Upper lobe of right lung (tissue), 1 donor: Measurements from ENCODE around the gene RARA. TPM values are rescaled to one million over a fixed set of nuclear protein-coding genes. Genes with fewer than 3 reads are reported as not detected.

Source experiments
- ATAC-seq: fragments of 200-7000 bp; cut with Tn5 transposase; one replicate; pipeline ENCODE4 v1.9.1; 2020; ENCODE audit warnings: mild to moderate bottlenecking, moderate library complexity
- DNase-seq: peaks from one replicate; pipeline ENCODE4 v3.0.0-alpha.2; 2020
- H3K27ac ChIP-seq: fragments of 200-600 bp; one replicate; pipeline ENCODE4 v1.8.0; 2022
- H3K27me3 ChIP-seq: fragments of 200-600 bp; one replicate; pipeline ENCODE4 v1.8.0; 2022; ENCODE audit warnings: mild to moderate bottlenecking
- H3K36me3 ChIP-seq: fragments of 200-600 bp; one replicate; pipeline ENCODE4 v1.8.0; 2022
- H3K4me1 ChIP-seq: fragments of 200-600 bp; one replicate; pipeline ENCODE4 v1.8.0; 2022
- H3K4me3 ChIP-seq: fragments of 200-600 bp; one replicate; pipeline ENCODE4 v1.8.0; 2022; ENCODE audit warnings: mild to moderate bottlenecking
- H3K9me3 ChIP-seq: fragments of 200-600 bp; one replicate; pipeline ENCODE4 v1.8.0; 2022
- CTCF ChIP-seq: fragments of 200-600 bp; IDR thresholded peaks from one replicate; pipeline ENCODE4 v1.8.0; 2022; ENCODE audit warnings: antibody characterized with exemption
- intact Hi-C: fragments of 100-400 bp; cut with DNase I; formaldehyde crosslinking; loops from one replicate; pipeline ENCODE4 v1.11.0; 2022
- total RNA-seq: library from RNA; stranded (reverse); fragmentation: NEBNext Ultra II Directional; extraction: Animal tissue kit (Norgen Biotek cat#: 25700); gene quantifications from one replicate; pipeline ENCODE4 v1.2.1, GENCODE V29; 2021
- donor health status: DM: no; HTN: yes; CAD: no; lungs with severe emphysema.

Gene RARA
- total RNA-seq, 1 donor from 2014 or later: 69.7 TPM

GRCh38 chr17:40361925-40362695, 53.1 kb downstream of the RARA start:
- H3K9me3 ChIP-seq: no peaks in the 10 kb centered on the region
- intact Hi-C loops: loop anchor here (10.0 kb wide), 1 partner anchor 173 kb away; no protein-coding TSS in a partner anchor
- DNase-seq (no peak), ATAC-seq (no peak)
- H3K4me1 ChIP-seq: peaks cover 17% of the 10 kb centered on the region
- no peak overlapping the region for H3K27ac ChIP-seq
- TF ChIP-seq CTCF: no peak
- H3K4me3 ChIP-seq: peak overlapping the region; percentile 59
- H3K36me3 ChIP-seq: no peaks in the 10 kb centered on the region
- H3K27me3 ChIP-seq: no peaks in the 10 kb centered on the region

- TF ChIP-seq CTCF: peak; percentile 66
- H3K4me1 ChIP-seq: peaks cover 13% of the 10 kb centered on the region
- no peaks in the 10 kb centered on the region for H3K27me3 ChIP-seq
- H3K36me3 ChIP-seq: no peaks in the 10 kb centered on the region
- DNase-seq (peak; percentile 94), ATAC-seq (peak; percentile 86)
- H3K27ac ChIP-seq: no peak overlapping the region
- peak overlapping the region; percentile 59 for H3K4me3 ChIP-seq
- intact Hi-C loops: loop anchor here (10.0 kb wide), 1 partner anchor 172 kb away; no protein-coding TSS in a partner anchor
- no peaks in the 10 kb centered on the region for H3K9me3 ChIP-seq
Measured at GRCh38 chr17:40362696-40363110, 53.7 kb downstream of the RARA start.

GRCh38 chr17:40363111-40363827, 54.3 kb downstream of the RARA start:
- Histone ChIP-seq H3K4me3 (peak overlapping the region; percentile 59), H3K36me3 (no peaks in the 10 kb centered on the region), H3K4me1 (peaks cover 11% of the 10 kb centered on the region), H3K27me3 (no peaks in the 10 kb centered on the region), H3K27ac (no peak overlapping the region), H3K9me3 (no peaks in the 10 kb centered on the region)
- peak; percentile 44 for ATAC-seq
- TF ChIP-seq CTCF: no peak
- intact Hi-C loops: loop anchor here (10.0 kb wide), 1 partner anchor 172 kb away; no protein-coding TSS in a partner anchor
- peak; percentile 79 for DNase-seq

DNA sequence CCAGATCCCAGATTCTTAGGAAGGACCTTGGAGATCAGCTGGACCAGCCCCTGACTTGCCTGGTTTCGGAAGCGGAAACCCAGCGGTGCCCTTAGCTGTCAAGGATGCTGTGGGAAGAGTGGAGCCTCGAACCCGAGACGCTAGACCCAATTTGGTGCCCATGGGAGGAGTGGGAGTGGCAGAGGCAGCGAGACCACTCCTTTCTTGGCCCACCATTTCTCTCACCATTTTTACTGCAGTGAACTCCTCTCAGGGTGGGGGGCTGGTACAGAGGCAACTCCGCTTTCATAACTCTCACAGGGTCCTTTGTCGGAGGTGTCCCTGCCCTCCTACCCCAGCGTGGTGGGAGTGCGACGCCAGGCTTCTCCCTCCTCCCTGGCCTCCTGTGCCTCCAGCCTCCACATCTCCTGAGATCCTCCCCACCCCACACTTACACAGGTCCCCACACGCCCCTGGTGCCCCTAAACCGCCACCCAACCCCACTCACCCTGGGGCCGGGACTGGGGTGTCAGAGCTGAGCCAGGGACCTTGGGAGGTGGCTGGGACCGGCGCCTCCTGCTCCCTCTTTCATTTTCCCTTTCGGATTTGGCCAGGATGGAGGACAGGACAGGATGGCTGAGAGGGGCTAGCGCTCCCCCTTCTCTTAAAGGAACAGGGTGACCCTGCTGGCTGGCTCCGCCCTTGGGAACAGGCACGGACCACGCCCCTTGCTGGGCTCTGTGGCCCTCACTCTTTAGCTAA, 55.3 kb downstream of the RARA start, which contains the start of gene GJD3:
Gene GJD3 (minus strand): TSS at position 617 of the 741 bp plus-strand sequence. CDS start 922 bp downstream, outside the sequence.
- ATAC-seq: no peak
- intact Hi-C loops: loop anchor here (10.0 kb wide), 1 partner anchor 171 kb away; no protein-coding TSS in a partner anchor

More for the DNA sequence above, 55.3 kb downstream of the RARA start, which contains the start of gene GJD3:
- Histone ChIP-seq H3K27ac (no peak within 1 kb of the TSS), H3K4me3 (peak within 1 kb of the TSS; percentile 59), H3K9me3 (no peaks in the 10 kb centered on the region), H3K27me3 (no peaks in the 10 kb centered on the region), H3K4me1 (peaks cover 6% of the 10 kb centered on the region), H3K36me3 (no peaks in the 10 kb centered on the region)
- no peak for TF ChIP-seq CTCF
- DNase-seq: peak; percentile 66
